Activated CD4-positive, alpha-beta T cell treated with anti-CD3 and anti-CD28 coated beads, Interleukin-2, amount 10 ng/mL, durations not matched to agents 24 days and 14 days (primary cell): Measurements from ENCODE around the gene CCNT1. TPM values are rescaled to one million over a fixed set of nuclear protein-coding genes. Genes with fewer than 3 reads are reported as not detected.
A peak's percentile ranks its signal among the peaks of the same experiment; 100 is the strongest.
"Not testable (repeated sequence)": the region's sequence is repeated elsewhere in the genome, so short reads cannot be mapped to it uniquely, and the experiment has no call there.

Experiments used
- DNase-seq: peaks from one replicate; pipeline ENCODE4 v3.0.0; 2022
- H3K27ac Mint-ChIP-seq: one replicate; pipeline ENCODE4 v1.8.0; 2022; ENCODE audit warnings: mild to moderate bottlenecking, mixed read lengths
- H3K27me3 Mint-ChIP-seq: one replicate; pipeline ENCODE4 v1.8.0; 2022; ENCODE audit warnings: mixed read lengths
- H3K36me3 Mint-ChIP-seq: one replicate; pipeline ENCODE4 v1.8.0; 2022; ENCODE audit warnings: low read depth, mild to moderate bottlenecking, mixed read lengths
- H3K4me1 Mint-ChIP-seq: one replicate; pipeline ENCODE4 v1.8.0; 2021; ENCODE audit warnings: mixed read lengths
- H3K4me3 Mint-ChIP-seq: one replicate; pipeline ENCODE4 v1.8.0; 2022; ENCODE audit warnings: mild to moderate bottlenecking, moderate library complexity, mixed read lengths
- H3K9me3 Mint-ChIP-seq: one replicate; pipeline ENCODE4 v1.8.0; 2021; ENCODE audit warnings: mixed read lengths
- intact Hi-C: fragments of 100-400 bp; cut with micrococcal nuclease; formaldehyde crosslinking; loops from one replicate; pipeline ENCODE4 v1.15.1; 2023
- total RNA-seq: library from RNA; stranded (reverse); gene quantifications from 2 replicates; pipeline ENCODE4 v1.2.3, GENCODE V29; 2022

CCNT1 gene
- total RNA-seq = 68.7 and 70.9 TPM in 2 replicates

DNA sequence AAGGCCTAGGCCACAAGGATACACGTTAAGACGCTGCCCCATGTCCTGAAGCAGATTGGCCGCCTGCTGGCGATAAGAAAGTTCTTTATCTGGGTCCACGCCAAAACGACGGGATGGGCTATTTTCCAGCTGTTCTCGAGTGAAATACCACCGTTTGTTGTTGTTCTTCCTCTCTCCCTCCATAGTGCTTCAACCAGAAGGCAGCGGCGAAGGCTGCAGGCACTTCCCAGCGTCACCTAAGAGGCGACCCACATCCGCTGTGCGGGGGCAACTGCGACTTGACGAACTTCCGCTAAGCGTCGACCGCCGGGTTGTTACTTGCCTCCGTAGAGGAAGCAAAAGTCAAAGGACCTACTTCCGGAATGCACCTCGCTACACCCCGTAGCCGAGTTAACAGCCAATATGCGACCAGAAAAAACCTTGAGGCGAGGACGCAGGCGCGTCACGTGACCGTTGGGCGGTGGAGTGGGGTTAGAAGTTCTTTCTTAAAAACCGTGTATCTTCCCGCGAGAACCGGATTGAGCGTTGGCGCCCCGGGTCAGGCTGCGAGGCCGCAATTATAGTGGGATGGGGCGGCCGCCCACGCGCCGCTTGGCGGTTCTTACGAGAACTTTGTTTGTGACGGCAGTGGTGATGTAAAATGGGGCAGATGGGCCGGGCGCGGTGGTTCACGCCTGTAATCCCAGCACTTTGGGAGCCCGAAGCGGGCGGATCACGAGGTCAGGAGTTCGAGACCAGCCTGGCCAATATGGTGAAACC lies at the start of gene CCNT1:
CCNT1 (minus strand) TSS at position 215 of the 759 bp plus-strand sequence; CDS start at position 183, 32 bp downstream.
- peaks cover 19% of the 10 kb centered on the region for H3K9me3 Mint-ChIP-seq
- peak; percentile 99 for DNase-seq
- peak within 1 kb of the TSS; percentile 97 for H3K4me3 Mint-ChIP-seq
- H3K36me3 Mint-ChIP-seq = peaks cover 45% of the 10 kb centered on the region
- intact Hi-C loops = loop anchor here (1.0 to 2.0 kb wide), 3 partner anchors 34 to 136 kb away; partner anchors contain the start of genes DDX23 and KANSL2
- peak within 1 kb of the TSS; percentile 95 for H3K27ac Mint-ChIP-seq
- peaks cover 21% of the 10 kb centered on the region for H3K4me1 Mint-ChIP-seq
- H3K27me3 Mint-ChIP-seq = peaks cover 3% of the 10 kb centered on the region

DNA sequence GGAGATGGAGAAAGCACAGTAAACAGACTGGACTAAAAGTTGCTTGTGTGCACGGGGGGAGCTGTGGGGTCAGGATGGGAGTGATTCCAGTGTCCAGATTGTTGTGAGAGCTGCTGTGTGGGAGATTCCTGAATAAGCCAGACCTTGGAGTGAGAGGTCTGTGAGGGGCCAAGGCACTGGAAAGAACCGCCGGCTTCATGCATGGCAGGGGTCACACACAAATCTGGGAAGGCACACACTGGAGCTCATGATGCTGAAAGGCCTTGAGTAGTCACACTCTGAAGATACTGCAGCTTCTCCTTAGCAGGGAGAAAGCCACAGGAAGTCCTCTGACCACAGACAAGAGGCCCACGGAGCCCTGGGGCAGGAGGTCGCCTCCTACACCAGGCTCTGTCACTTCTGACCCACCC lies 49.3 kb upstream of the CCNT1 start:
- peak; percentile 72 for DNase-seq
- Mint-ChIP-seq H3K36me3 (no peaks in the 10 kb centered on the region), H3K27ac (peak overlapping the region; percentile 63), H3K27me3 (no peaks in the 10 kb centered on the region), H3K4me3 (peak overlapping the region; percentile 46), H3K9me3 (no peaks in the 10 kb centered on the region), H3K4me1 (peaks cover 15% of the 10 kb centered on the region)
- intact Hi-C loops = no loop called here

DNA sequence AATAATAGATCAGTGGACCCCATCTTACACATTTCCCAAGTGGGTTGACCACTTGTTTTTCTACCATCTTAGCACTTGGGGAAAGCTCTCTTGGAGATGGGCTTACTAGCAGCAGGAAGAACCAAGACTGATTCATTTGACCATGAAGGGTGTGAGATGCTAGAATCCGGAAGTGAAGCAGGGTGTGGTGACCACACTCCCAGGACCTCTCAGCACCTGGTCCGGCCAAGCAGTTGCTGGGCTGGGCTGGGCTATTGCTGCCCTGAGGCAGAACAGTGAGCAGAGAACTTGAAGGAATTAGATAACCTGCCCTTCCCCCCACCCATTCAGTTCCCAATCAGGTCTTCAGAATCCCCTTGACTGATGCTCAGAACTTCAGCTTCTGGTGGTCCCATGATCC lies 48.0 kb upstream of the CCNT1 start:
- intact Hi-C loops = no loop called here
- H3K27me3 Mint-ChIP-seq = no peaks in the 10 kb centered on the region
- peaks cover 15% of the 10 kb centered on the region for H3K4me1 Mint-ChIP-seq
- H3K27ac Mint-ChIP-seq = no peak overlapping the region
- no peaks in the 10 kb centered on the region for H3K9me3 Mint-ChIP-seq
- no peaks in the 10 kb centered on the region for H3K36me3 Mint-ChIP-seq
- H3K4me3 Mint-ChIP-seq = no peak overlapping the region
- no peak for DNase-seq

DNA sequence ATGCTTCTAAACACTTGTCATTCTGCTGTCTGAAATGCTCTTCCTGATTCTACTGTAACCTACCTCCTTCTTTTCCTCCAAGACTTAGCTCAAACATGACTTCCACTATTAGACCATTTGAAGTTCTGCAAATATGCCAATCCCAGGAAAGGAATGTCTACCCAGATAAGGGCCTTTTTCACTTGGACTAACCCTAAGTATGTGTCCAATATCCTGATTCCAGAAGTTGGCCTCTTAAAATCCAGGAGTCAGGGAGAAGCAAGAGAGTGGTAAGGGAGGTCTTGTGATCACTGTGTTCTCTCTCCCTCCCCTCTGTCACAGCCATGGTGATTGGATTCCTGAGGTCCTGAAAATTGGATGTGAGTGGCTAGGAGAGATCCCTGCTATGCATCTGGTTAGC lies 42.2 kb upstream of the CCNT1 start:
- intact Hi-C loops = no loop called here
- DNase-seq = no peak
- H3K36me3 Mint-ChIP-seq = no peaks in the 10 kb centered on the region
- H3K4me1 Mint-ChIP-seq = no peaks in the 10 kb centered on the region
- peaks cover 5% of the 10 kb centered on the region for H3K27me3 Mint-ChIP-seq
- H3K4me3 Mint-ChIP-seq = no peak overlapping the region
- H3K9me3 Mint-ChIP-seq = no peaks in the 10 kb centered on the region
- no peak overlapping the region for H3K27ac Mint-ChIP-seq

DNA sequence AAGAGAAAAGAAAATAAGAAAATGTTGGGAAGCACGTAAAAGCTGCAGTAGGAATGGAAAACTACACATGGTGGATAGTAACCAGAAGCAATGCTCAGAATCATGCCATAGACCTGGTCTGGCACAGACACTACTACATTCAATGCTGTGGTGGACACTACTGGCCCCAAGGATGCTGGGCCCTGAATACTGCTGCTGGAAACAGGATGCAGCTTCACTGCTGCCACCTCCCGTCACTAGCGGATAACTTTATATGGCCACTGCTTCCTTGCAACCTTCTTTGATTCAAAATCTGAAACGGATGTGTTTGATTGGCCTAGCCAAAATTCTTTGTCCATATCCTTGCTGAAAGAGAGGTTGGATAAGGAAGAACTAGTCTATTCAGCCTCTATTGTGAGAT lies 41.7 kb upstream of the CCNT1 start:
- DNase-seq = no peak
- Mint-ChIP-seq H3K4me1 (no peaks in the 10 kb centered on the region), H3K9me3 (no peaks in the 10 kb centered on the region), H3K4me3 (no peak overlapping the region), H3K36me3 (no peaks in the 10 kb centered on the region), H3K27me3 (peaks cover 7% of the 10 kb centered on the region), H3K27ac (no peak overlapping the region)
- intact Hi-C loops = no loop called here

DNA sequence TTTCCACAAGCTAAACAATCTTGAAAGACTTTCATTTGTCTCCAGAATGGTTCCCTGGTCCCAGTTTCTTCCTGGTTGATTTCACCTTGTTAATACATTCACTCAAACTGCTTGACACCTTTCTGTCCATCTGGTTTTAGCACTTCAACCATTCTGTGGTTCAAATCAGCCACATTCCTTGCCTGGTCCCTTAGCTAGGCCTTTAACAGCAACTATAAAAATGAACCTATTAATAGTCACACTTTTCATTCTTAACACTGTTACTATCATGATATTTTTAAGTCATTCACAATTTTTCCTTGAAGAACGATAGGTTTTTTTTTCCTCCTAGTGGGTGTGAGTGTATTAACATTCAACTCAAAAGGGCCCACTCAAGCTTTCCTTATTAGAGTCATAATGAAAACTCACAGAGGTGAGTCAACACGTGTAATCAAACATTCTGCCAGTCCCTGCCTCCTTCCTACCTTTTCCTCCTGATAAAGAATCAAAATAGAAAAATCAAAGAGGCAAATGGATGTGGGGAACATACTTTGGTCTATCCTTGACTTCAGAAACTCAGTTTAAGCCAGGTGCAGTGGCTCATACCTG lies 34.4 kb upstream of the CCNT1 start:
- Mint-ChIP-seq H3K4me3 (no peak overlapping the region), H3K36me3 (no peaks in the 10 kb centered on the region), H3K27ac (peak overlapping the region; percentile 62), H3K27me3 (peaks cover 14% of the 10 kb centered on the region), H3K9me3 (no peaks in the 10 kb centered on the region), H3K4me1 (peaks cover 14% of the 10 kb centered on the region)
- intact Hi-C loops = loop anchor here (2.0 kb wide), 2 partner anchors 34 to 68 kb away; partner anchors contain the start of genes CCNT1 and KANSL2
- no peak for DNase-seq

DNA sequence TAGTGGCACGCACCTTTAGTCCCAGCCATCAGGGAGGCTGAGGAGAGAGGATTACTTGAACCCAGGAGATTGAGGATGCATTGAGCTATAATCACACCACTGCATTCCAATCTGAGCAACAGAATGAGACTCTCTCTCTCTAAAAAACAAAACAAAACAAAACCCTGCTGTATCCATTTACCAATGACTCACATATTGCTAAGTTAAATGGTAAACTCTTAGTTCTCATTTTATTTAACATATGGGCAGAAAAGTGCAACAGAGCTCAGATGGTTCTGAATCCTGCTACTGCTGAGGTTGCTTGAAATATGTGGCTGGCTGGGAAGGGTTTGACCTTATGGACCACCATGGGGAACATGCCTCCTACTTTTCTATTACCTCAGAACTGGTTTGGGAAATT lies 33.7 kb upstream of the CCNT1 start:
- Mint-ChIP-seq H3K27ac (no peak overlapping the region), H3K9me3 (no peaks in the 10 kb centered on the region), H3K36me3 (no peaks in the 10 kb centered on the region), H3K4me3 (no peak overlapping the region), H3K4me1 (peaks cover 14% of the 10 kb centered on the region), H3K27me3 (peaks cover 14% of the 10 kb centered on the region)
- DNase-seq = no peak
- intact Hi-C loops = loop anchor here (2.0 kb wide), 2 partner anchors 33 to 67 kb away; partner anchors contain the start of genes CCNT1 and KANSL2

DNA sequence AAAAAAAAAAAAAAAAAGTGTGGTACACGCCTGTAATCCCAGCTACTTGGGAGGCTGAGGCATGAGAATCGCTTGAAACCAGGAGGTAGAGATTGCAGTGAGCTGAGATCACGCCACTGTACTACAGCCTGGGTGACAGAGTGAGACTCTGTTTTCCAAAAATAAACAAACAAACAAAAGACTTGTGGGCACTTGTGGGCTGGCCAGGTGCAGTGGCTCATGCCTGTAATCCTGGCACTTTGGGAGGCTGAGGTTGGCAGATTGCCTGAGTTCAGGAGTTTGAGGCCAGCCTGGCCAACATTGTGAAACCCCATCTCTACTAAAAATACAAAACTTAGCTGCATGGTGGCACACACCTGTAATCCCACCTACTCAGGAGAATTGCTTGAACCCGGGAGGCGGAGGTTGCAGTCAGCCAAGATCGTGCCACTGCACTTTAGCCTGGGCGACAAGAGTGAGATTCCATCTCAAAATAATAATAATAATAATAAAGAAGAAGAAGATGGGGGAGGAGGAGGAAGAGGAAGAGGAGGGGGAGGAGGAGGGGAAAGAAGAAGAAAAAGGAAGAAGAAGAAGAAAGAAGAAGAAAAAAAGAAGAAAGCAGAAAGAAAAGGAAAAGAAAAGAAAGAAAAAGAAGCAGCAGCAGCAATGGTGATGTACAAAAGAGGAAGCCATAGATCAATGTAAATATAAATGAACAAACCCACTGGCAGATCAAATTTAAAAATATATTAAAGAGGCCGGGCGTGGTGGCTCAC lies 27.9 kb upstream of the CCNT1 start:
- Mint-ChIP-seq H3K9me3 (no peaks in the 10 kb centered on the region), H3K4me3 (no peak overlapping the region), H3K27me3 (peaks cover 23% of the 10 kb centered on the region), H3K36me3 (no peaks in the 10 kb centered on the region), H3K4me1 (peaks cover 2% of the 10 kb centered on the region), H3K27ac (no peak overlapping the region)
- no peak for DNase-seq
- intact Hi-C loops = no loop called here

DNA sequence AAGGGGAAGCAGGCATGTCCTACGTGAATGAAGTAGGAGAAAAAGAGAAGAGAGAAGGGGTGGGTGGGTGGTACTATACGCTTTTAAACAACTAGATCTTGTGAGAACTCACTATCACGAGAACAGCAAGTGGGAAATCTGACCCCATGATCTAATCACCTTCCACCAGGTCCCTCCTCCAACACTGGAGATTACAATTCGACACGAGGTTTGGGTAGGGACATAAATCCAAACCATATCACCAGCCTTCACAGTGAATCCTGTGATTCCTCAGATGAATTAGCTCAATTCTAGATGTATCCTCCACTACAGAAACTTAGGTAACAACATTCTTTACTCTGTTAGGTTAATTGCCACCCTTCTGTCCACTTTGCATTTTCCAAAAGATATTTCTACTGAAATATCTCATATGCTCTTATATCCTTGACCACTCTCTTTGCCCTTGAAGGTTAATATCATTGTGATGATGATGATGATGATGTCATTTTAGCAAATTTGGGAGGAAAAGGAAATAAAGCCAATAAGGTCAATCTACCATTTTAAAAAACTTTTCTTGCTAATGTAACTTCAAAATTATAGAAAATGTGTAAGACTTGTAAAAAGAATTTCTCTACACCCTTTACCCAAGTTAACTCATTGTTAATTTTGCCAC lies 23.2 kb upstream of the CCNT1 start:
- no peaks in the 10 kb centered on the region for H3K4me1 Mint-ChIP-seq
- no peak overlapping the region for H3K4me3 Mint-ChIP-seq
- H3K27me3 Mint-ChIP-seq = peaks cover 27% of the 10 kb centered on the region
- no peak for DNase-seq
- intact Hi-C loops = no loop called here
- H3K9me3 Mint-ChIP-seq = no peaks in the 10 kb centered on the region
- no peaks in the 10 kb centered on the region for H3K36me3 Mint-ChIP-seq
- no peak overlapping the region for H3K27ac Mint-ChIP-seq

DNA sequence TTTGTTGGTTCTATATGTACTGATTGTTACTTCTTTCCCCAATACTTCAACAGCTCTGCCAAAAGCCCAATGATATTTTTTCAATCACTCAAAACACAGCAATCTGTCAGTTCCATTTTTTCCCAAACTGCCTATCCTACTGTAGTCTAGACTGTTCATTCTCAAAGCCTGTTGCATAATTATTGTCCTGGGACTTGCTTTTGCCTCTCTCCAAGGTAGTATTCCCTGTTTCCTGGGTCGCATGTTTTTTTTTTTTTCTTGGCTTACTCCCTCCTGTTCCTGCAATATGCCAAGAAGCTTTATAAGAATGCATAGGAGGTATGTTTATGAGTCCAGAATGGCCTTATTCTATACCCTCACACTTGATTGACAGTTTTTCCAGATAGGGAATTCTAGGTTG lies 19.9 kb upstream of the CCNT1 start:
- H3K27ac Mint-ChIP-seq = no peak overlapping the region
- H3K4me3 Mint-ChIP-seq = no peak overlapping the region
- H3K36me3 Mint-ChIP-seq = no peaks in the 10 kb centered on the region
- peaks cover 27% of the 10 kb centered on the region for H3K27me3 Mint-ChIP-seq
- intact Hi-C loops = no loop called here
- no peaks in the 10 kb centered on the region for H3K9me3 Mint-ChIP-seq
- no peaks in the 10 kb centered on the region for H3K4me1 Mint-ChIP-seq
- DNase-seq = no peak

DNA sequence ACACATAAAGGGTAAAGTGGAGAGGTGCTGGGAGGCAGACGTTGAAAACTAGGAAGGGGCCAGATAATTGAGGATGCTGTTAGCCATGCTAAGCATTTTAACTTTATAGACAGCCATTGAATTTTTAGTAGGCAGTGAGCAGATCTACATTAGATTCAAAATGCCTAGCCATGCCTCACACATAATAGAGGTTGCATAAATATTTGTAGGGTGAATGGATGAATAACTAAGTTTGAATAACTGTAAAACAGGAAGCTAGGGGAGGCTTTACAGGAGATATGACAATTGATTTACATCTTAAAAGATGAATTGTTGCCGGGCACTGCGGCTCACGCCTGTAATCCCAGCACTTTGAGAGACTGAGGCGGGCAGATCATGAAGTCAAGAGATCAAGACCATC lies 12.3 kb upstream of the CCNT1 start:
- no peak for DNase-seq
- no peak overlapping the region for H3K27ac Mint-ChIP-seq
- H3K4me1 Mint-ChIP-seq = no peaks in the 10 kb centered on the region
- intact Hi-C loops = no loop called here
- H3K36me3 Mint-ChIP-seq = no peaks in the 10 kb centered on the region
- H3K4me3 Mint-ChIP-seq = no peak overlapping the region
- peaks cover 14% of the 10 kb centered on the region for H3K27me3 Mint-ChIP-seq
- H3K9me3 Mint-ChIP-seq = no peaks in the 10 kb centered on the region

DNA sequence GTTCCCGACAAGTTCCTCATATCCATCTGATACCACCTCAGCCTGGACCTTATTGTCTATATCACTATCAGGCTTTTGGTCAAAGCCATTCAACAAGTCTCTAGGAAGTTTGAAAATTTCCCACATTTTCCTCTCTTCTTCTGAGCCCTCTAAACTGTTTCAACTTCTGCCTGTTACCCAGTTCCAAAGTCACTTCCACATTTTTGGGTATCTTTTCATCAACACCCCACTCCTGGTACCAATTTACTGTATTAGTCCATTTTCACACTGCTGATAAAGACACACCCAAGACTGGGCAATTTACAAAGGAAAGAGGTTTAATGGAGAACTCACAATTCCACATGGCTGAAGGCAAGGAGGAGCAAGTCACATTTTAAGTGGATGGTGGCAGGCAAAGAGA lies 4.2 kb upstream of the CCNT1 start:
- H3K36me3 Mint-ChIP-seq = peaks cover 12% of the 10 kb centered on the region
- H3K27ac Mint-ChIP-seq, H3K4me3 Mint-ChIP-seq, DNase-seq, intact Hi-C loops, H3K27me3 Mint-ChIP-seq, H3K4me1 Mint-ChIP-seq: not testable (repeated sequence)
- peaks cover 23% of the 10 kb centered on the region for H3K9me3 Mint-ChIP-seq

DNA sequence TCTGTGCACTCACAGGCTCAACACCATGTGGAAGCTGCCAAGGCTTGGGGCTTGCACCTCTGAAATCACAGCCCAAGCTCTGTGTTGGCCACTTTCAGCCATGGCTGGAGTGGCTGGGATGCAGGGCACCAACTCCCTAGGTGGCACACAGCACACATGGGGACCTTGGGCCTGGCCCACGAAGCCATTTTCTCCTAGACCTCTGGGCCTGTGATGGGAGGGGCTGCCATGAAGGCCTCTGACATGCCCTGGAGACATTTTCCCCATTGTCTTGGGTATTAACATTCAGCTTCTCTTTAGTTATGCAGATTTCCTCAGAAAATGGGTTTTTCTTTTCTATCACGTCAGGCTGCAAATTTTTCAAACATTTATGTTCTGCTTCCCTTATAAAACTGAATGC lies 3.7 kb upstream of the CCNT1 start:
- H3K4me1 Mint-ChIP-seq, H3K27ac Mint-ChIP-seq, DNase-seq, H3K27me3 Mint-ChIP-seq, intact Hi-C loops, H3K4me3 Mint-ChIP-seq: not testable (repeated sequence)
- Mint-ChIP-seq H3K36me3 (peaks cover 16% of the 10 kb centered on the region), H3K9me3 (peaks cover 23% of the 10 kb centered on the region)
